HepG2 (cell line): Measurements from ENCODE around the gene LRRC15. TPM values are rescaled to one million over a fixed set of nuclear protein-coding genes. Genes with fewer than 3 reads are reported as not detected.

Source experiments
- ATF6 ChIP-seq: sonication (generic); formaldehyde crosslinking; conservative IDR thresholded peaks from 2 replicates; pipeline ENCODE4 v1.4.0; 2020; ENCODE audit warnings: missing genetic modification reagents
- ESRRA ChIP-seq: sonication (generic); formaldehyde crosslinking; IDR thresholded peaks from 2 replicates; pipeline ENCODE4 v1.5.1; 2020; ENCODE audit warnings: mild to moderate bottlenecking, low read depth, missing genetic modification reagents
- MEIS1 ChIP-seq: sonication (generic); formaldehyde crosslinking; IDR thresholded peaks from 2 replicates; pipeline ENCODE4 v1.9.0; 2021; ENCODE audit warnings: mild to moderate bottlenecking, missing genetic modification reagents, moderate library complexity, borderline replicate concordance
- MXD1 ChIP-seq: sonication (generic); formaldehyde crosslinking; IDR thresholded peaks from 2 replicates; pipeline ENCODE4 v1.4.0; 2020; ENCODE audit warnings: mild to moderate bottlenecking, missing genetic modification reagents
- NFKBIZ ChIP-seq: IDR thresholded peaks from 2 replicates; pipeline ENCODE4 v1.6.1; 2018; ENCODE audit warnings: missing genetic modification reagents, missing compliant biosample characterization
- NFYB ChIP-seq: sonication (generic); formaldehyde crosslinking; IDR thresholded peaks from 2 replicates; pipeline ENCODE4 v1.4.0; 2020; ENCODE audit warnings: missing genetic modification reagents
- PCBP1 ChIP-seq: fragments of 200-400 bp; formaldehyde crosslinking; IDR thresholded peaks from 2 replicates; pipeline ENCODE4 v1.6.1; 2017; ENCODE audit warnings: mild to moderate bottlenecking, low read depth, low read length, borderline replicate concordance
- POLR2A ChIP-seq, 2 experiments: IDR thresholded peaks; 2 replicates each; pipeline ENCODE4 v1.6.1; 2011; ENCODE audit warnings: low read depth in 2 of 2, low read length in 2 of 2, mild to moderate bottlenecking in 1 of 2, moderate library complexity in 1 of 2; ENCODE audit not compliant: insufficient read depth in 1 of 2
- POLR2AphosphoS5 ChIP-seq: IDR thresholded peaks from 2 replicates; pipeline ENCODE4 v1.6.1; 2012; ENCODE audit warnings: low read depth, low read length
- TEAD2 ChIP-seq: sonication (generic); formaldehyde crosslinking; IDR thresholded peaks from 2 replicates; pipeline ENCODE4 v1.9.0; 2021; ENCODE audit warnings: missing genetic modification reagents
- ZBTB26 ChIP-seq: IDR thresholded peaks from 2 replicates; pipeline ENCODE4 v1.6.1; 2016; ENCODE audit warnings: missing compliant biosample characterization, missing genetic modification reagents, borderline replicate concordance
- ZFP36L1 ChIP-seq: sonication (generic); formaldehyde crosslinking; IDR thresholded peaks from 2 replicates; pipeline ENCODE4 v1.8.0; 2022; ENCODE audit warnings: mild to moderate bottlenecking, missing genetic modification reagents, moderate library complexity
- ZNF160 ChIP-seq: sonication (generic); formaldehyde crosslinking; IDR thresholded peaks from 2 replicates; pipeline ENCODE4 v1.8.0; 2022; ENCODE audit warnings: mild to moderate bottlenecking, inconsistent platforms, missing genetic modification reagents
- ZNF292 ChIP-seq: sonication (generic); formaldehyde crosslinking; IDR thresholded peaks from 2 replicates; pipeline ENCODE4 v1.8.1; 2022; ENCODE audit warnings: mild to moderate bottlenecking, low read depth, missing genetic modification reagents, borderline replicate concordance
- ZNF333 ChIP-seq: sonication (generic); formaldehyde crosslinking; IDR thresholded peaks from 2 replicates; pipeline ENCODE4 v1.4.0; 2020; ENCODE audit warnings: mild to moderate bottlenecking, missing genetic modification reagents, borderline replicate concordance
- ZNF646 ChIP-seq: sonication (generic); formaldehyde crosslinking; IDR thresholded peaks from 2 replicates; pipeline ENCODE4 v1.9.0; 2021; ENCODE audit warnings: mild to moderate bottlenecking, missing genetic modification reagents
- ZNF749 ChIP-seq: sonication (generic); formaldehyde crosslinking; IDR thresholded peaks from 2 replicates; pipeline ENCODE4 v1.8.0; 2022; ENCODE audit warnings: mild to moderate bottlenecking, missing genetic modification reagents, moderate library complexity, borderline replicate concordance
- ZNF784 ChIP-seq: sonication (generic); formaldehyde crosslinking; IDR thresholded peaks from 2 replicates; pipeline ENCODE4 v1.5.1; 2020; ENCODE audit warnings: missing genetic modification reagents, mild to moderate bottlenecking, borderline replicate concordance
- polyA plus RNA-seq, 8 experiments: library from polyadenylated mRNA; depleted of rRNA in 3 of 8; stranded (reverse) in 7 of 8; unstranded in 1 of 8; fragments of >200 nt; fragmentation: Illumina TruSeq in 4 of 8; extraction: Trizol in 4 of 8; gene quantifications; 2 replicates each; pipeline versions ENCODE4 v1.2.1 to v1.2.3, GENCODE V29; 2011 to 2016; ENCODE audit warnings: low read depth in 4 of 8, missing spikeins in 1 of 8, mixed read lengths in 1 of 8; ENCODE audit not compliant: insufficient read depth in 1 of 8
- total RNA-seq, 5 experiments: library from RNA; depleted of rRNA; stranded (reverse); fragments of >200 nt; fragmentation: Illumina TruSeq; extraction: Trizol; gene quantifications; 2 replicates each; pipeline ENCODE4 v1.2.3, GENCODE V29; 2016; ENCODE audit warnings: low read depth in 1 of 5

Gene LRRC15
- total and polyA plus RNA-seq, 2 of the 13 experiments (the other 11 are each of a cell fraction or from before 2014, with no cell fraction given) = not detected

GRCh38 chr3:194351080-194351672, 18.4 kb downstream of the LRRC15 start, which contains the start of gene CPN2 (continued):
- TF ChIP-seq ZFP36L1 = no peak
- TF ChIP-seq ZBTB26 = peak; percentile 34; the same call in 1 of the 2 replicates
- TF ChIP-seq ESRRA (CRISPR knock-in tag) = peak; percentile 89
- TF ChIP-seq ZNF784 = peak; percentile 51; the same call in 1 of the 2 replicates
- peak; percentile 46; the same call in 1 of the 2 replicates for TF ChIP-seq MEIS1 (CRISPR knock-in tag)
- TF ChIP-seq MXD1 = peak; percentile 72
- TF ChIP-seq ZNF292 (CRISPR knock-in tag) = peak; percentile 53; the same call in 1 of the 2 replicates
- TF ChIP-seq ZNF646 = peak; percentile 5; the same call in 1 of the 2 replicates
- 0 out of 2 replicates have a peak, but pooled peaks have one; percentile 23 for TF ChIP-seq ZNF333 (CRISPR knock-in tag)
- no peak for TF ChIP-seq NFYB (CRISPR knock-in tag)
- no peak for TF ChIP-seq TEAD2 (CRISPR knock-in tag)
- TF ChIP-seq ATF6 = no peak
- peak; percentile 83 to 88 for TF ChIP-seq POLR2A (IDR thresholded peaks at IDR 0.05; ENCODE audit: insufficient read depth in 1 of 2, low read depth in 2 of 2, low read length in 2 of 2)
- peak; percentile 84 for TF ChIP-seq POLR2AphosphoS5
- TF ChIP-seq ZNF749 (CRISPR knock-in tag) = peak; percentile 49; the same call in 1 of the 2 replicates
- TF ChIP-seq ZNF160 = 0 out of 2 replicates have a peak, but pooled peaks have one; percentile 22
- TF ChIP-seq NFKBIZ (CRISPR knock-in tag) = 0 out of 2 replicates have a peak, but pooled peaks have one; percentile 57
- no peak for TF ChIP-seq PCBP1
